ENCODE data around the gene TAF12. TPM values are rescaled to one million over a fixed set of nuclear protein-coding genes. Genes with fewer than 3 reads are reported as not detected.

Gene TAF12
- total and polyA plus RNA-seq, 10 of the 15 experiments (the other 5 are each of a cell fraction or from before 2014, with no cell fraction given), result 18.3 to 43.3 (median 28.6) TPM

DNA sequence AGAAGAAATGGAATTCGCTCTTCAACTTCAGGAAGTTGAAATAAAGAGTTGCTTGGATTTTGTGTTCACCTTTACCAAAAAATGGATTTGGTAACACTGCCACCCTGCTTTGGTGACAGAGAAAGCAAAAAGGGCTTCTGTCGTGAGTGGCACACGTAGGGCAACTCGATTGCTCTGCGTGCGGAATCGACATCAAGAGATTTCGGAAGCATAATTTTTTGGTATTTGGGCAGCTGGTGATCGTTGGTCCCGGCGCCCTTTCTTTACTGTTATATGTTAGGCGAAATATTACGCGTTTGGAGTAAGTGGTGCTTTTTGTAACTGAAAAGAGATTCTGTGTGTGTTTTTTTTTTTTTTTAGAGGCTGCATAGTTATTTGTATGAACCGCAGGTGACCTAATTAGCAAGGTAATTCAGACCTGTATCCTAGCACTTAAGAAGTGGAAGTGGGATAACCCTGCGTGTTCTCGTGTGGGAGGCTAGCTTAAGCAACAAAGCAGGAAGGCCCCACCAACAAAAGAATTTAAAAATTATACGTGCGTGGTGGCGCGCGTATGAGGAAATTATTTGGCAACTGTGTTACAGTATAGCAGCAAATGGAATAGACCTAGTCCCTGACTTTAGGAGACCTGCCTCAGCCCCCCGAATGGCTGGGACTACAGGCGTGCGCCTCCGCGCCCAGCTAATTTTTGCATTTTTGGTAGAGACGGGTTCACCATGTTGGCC, 5.8 kb upstream of the TAF12 start, which contains the start of gene RNU11 (continued):
- TF ChIP-seq, protein P1, sequence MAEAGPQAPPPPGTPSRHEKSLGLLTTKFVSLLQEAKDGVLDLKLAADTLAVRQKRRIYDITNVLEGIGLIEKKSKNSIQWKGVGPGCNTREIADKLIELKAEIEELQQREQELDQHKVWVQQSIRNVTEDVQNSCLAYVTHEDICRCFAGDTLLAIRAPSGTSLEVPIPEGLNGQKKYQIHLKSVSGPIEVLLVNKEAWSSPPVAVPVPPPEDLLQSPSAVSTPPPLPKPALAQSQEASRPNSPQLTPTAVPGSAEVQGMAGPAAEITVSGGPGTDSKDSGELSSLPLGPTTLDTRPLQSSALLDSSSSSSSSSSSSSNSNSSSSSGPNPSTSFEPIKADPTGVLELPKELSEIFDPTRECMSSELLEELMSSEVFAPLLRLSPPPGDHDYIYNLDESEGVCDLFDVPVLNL (IDR thresholded peaks at IDR 0.05; ENCODE audit: low read depth, low read length), result no peak
- TF ChIP-seq MEF2B (IDR thresholded peaks at IDR 0.05; ENCODE audit: partially characterized antibody, poor library complexity, severe bottlenecking), result peak; percentile 51
- peak; percentile 86 for TF ChIP-seq CREB1 (IDR thresholded peaks at IDR 0.05; ENCODE audit: low read depth)
- TF ChIP-seq, protein P2, sequence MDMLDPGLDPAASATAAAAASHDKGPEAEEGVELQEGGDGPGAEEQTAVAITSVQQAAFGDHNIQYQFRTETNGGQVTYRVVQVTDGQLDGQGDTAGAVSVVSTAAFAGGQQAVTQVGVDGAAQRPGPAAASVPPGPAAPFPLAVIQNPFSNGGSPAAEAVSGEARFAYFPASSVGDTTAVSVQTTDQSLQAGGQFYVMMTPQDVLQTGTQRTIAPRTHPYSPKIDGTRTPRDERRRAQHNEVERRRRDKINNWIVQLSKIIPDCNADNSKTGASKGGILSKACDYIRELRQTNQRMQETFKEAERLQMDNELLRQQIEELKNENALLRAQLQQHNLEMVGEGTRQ (IDR thresholded peaks at IDR 0.05; ENCODE audit: borderline replicate concordance, low read depth, low read length), result no peak
- peak; percentile 86 for TF ChIP-seq RELA (IDR thresholded peaks at IDR 0.05; ENCODE audit: borderline replicate concordance, partially characterized antibody)
- TF ChIP-seq, protein P3, sequence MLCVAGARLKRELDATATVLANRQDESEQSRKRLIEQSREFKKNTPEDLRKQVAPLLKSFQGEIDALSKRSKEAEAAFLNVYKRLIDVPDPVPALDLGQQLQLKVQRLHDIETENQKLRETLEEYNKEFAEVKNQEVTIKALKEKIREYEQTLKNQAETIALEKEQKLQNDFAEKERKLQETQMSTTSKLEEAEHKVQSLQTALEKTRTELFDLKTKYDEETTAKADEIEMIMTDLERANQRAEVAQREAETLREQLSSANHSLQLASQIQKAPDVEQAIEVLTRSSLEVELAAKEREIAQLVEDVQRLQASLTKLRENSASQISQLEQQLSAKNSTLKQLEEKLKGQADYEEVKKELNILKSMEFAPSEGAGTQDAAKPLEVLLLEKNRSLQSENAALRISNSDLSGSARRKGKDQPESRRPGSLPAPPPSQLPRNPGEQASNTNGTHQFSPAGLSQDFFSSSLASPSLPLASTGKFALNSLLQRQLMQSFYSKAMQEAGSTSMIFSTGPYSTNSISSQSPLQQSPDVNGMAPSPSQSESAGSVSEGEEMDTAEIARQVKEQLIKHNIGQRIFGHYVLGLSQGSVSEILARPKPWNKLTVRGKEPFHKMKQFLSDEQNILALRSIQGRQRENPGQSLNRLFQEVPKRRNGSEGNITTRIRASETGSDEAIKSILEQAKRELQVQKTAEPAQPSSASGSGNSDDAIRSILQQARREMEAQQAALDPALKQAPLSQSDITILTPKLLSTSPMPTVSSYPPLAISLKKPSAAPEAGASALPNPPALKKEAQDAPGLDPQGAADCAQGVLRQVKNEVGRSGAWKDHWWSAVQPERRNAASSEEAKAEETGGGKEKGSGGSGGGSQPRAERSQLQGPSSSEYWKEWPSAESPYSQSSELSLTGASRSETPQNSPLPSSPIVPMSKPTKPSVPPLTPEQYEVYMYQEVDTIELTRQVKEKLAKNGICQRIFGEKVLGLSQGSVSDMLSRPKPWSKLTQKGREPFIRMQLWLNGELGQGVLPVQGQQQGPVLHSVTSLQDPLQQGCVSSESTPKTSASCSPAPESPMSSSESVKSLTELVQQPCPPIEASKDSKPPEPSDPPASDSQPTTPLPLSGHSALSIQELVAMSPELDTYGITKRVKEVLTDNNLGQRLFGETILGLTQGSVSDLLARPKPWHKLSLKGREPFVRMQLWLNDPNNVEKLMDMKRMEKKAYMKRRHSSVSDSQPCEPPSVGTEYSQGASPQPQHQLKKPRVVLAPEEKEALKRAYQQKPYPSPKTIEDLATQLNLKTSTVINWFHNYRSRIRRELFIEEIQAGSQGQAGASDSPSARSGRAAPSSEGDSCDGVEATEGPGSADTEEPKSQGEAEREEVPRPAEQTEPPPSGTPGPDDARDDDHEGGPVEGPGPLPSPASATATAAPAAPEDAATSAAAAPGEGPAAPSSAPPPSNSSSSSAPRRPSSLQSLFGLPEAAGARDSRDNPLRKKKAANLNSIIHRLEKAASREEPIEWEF (IDR thresholded peaks at IDR 0.05; ENCODE audit: insufficient replicate concordance, low read depth, low read length), result no peak
- peak; percentile 100 for TF ChIP-seq NBN (IDR thresholded peaks at IDR 0.05)
- TF ChIP-seq YY1 (IDR thresholded peaks at IDR 0.05; ENCODE audit: low read depth, low read length), result peak; percentile 91
- TF ChIP-seq, protein P4, sequence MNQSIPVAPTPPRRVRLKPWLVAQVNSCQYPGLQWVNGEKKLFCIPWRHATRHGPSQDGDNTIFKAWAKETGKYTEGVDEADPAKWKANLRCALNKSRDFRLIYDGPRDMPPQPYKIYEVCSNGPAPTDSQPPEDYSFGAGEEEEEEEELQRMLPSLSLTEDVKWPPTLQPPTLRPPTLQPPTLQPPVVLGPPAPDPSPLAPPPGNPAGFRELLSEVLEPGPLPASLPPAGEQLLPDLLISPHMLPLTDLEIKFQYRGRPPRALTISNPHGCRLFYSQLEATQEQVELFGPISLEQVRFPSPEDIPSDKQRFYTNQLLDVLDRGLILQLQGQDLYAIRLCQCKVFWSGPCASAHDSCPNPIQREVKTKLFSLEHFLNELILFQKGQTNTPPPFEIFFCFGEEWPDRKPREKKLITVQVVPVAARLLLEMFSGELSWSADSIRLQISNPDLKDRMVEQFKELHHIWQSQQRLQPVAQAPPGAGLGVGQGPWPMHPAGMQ (IDR thresholded peaks at IDR 0.05; ENCODE audit: borderline replicate concordance), result no peak
- peak; percentile 100 for TF ChIP-seq POU2F2 (IDR thresholded peaks at IDR 0.05; ENCODE audit: borderline replicate concordance, low read depth, low read length)
- peak; percentile 96 for TF ChIP-seq KAT2A (conservative IDR thresholded peaks at IDR 0.05; ENCODE audit: control insufficient read depth, low read depth, low read length)
- TF ChIP-seq ZZZ3 (IDR thresholded peaks at IDR 0.05; ENCODE audit: control insufficient read depth, insufficient read length, low read depth), result no peak
- peak; percentile 100 for TF ChIP-seq MTA3 (IDR thresholded peaks at IDR 0.05; ENCODE audit: borderline replicate concordance, low read length)
- TF ChIP-seq RAD21 (IDR thresholded peaks at IDR 0.05; ENCODE audit: insufficient read depth, low read depth, low read length), result no peak
- peak; percentile 100 for TF ChIP-seq ZBED1 (IDR thresholded peaks at IDR 0.05; ENCODE audit: borderline replicate concordance)
- peak; percentile 92 for TF ChIP-seq PAX5 (IDR thresholded peaks at IDR 0.05; ENCODE audit: borderline replicate concordance, low read depth, low read length)
- TF ChIP-seq IKZF1 (conservative IDR thresholded peaks at IDR 0.05), result peak; percentile 78
- TF ChIP-seq STAT1 (conservative IDR thresholded peaks at IDR 0.05), result peak; percentile 65; the same call in 1 of the 2 replicates
- TF ChIP-seq ZNF384 (IDR thresholded peaks at IDR 0.05; ENCODE audit: borderline replicate concordance, low read depth, low read length), result peak; percentile 89
- peak; percentile 98 for TF ChIP-seq BMI1 (IDR thresholded peaks at IDR 0.05; ENCODE audit: borderline replicate concordance)
- TF ChIP-seq CHD2 (IDR thresholded peaks at IDR 0.05; ENCODE audit: borderline replicate concordance, low read depth, low read length), result peak; percentile 83
- peak; percentile 7 to 84; a peak in 2 of 4 replicates for TF ChIP-seq SRF (IDR thresholded peaks at IDR 0.05; ENCODE audit: low read depth in 2 of 2, low read length in 2 of 2)

Data from GM12878 (cell line).